Measurements from ENCODE around the gene OSBPL10. TPM values are rescaled to one million over a fixed set of nuclear protein-coding genes. Genes with fewer than 3 reads are reported as not detected.

OSBPL10 gene
- total RNA-seq, 4 donors from 2014 or later = 30.0 to 49.7 (median 43.7) TPM

DNA sequence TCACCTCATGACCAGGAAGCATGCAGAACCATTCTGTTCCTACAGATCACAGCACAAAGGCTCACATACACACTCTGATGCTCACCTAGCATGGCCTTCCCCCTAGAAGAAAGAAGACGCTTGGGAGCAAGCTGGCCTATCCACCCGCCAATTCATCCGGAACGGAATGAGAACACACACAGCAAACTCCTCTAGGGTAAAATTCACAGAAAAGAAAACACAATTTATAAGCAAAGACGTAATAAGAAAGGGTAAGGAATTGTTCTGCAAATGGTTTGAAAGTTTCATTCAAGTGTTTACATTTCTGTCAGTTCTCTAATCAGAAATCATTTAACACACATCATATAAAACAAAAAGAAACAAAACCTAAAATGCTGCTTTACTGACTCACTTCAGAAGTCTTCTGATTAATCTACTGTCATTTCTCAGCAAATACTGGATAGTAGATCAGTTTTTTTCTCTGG, 218.1 kb downstream of the OSBPL10 start:
- intact Hi-C loops (cut with DNase I; ENCODE audit: low total_unique reads) = no loop called here
- no peak for TF ChIP-seq POLR2A (IDR thresholded peaks at IDR 0.05)
- TF ChIP-seq, protein P1, sequence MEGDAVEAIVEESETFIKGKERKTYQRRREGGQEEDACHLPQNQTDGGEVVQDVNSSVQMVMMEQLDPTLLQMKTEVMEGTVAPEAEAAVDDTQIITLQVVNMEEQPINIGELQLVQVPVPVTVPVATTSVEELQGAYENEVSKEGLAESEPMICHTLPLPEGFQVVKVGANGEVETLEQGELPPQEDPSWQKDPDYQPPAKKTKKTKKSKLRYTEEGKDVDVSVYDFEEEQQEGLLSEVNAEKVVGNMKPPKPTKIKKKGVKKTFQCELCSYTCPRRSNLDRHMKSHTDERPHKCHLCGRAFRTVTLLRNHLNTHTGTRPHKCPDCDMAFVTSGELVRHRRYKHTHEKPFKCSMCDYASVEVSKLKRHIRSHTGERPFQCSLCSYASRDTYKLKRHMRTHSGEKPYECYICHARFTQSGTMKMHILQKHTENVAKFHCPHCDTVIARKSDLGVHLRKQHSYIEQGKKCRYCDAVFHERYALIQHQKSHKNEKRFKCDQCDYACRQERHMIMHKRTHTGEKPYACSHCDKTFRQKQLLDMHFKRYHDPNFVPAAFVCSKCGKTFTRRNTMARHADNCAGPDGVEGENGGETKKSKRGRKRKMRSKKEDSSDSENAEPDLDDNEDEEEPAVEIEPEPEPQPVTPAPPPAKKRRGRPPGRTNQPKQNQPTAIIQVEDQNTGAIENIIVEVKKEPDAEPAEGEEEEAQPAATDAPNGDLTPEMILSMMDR (IDR thresholded peaks at IDR 0.05) = no peak

DNA sequence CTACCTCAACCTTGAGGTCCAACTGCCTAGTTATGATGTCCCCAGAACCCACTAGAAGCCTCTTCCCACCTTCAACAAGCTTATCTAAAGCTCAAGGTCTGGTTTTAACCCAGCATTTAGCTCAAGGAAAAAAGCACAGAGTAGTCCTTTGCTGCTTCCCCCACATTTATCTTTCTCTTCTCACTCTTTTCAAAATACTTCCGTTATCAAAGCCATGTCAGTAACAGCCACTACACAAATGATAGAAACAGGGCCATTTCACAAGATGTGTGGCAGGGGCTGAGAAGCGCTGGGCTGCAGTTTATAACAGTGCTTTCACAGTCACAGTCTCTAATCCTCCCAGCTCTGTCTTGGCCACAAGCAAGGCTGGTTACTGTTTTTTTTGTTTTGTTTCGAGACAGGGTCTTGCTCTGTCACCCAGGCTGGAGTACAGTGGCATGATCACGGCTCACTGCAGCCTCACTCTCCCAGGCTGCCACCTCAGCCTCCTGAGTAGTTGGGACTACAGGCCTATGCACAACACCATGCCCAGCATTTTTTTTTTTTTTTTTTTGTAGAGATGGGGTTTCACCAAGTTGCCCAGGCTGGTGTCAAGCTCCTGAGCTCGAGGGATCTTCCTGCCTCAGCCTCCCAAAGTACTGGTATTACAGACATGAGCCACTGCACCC, 218.8 kb downstream of the OSBPL10 start:
- Histone ChIP-seq H3K27me3 (no peaks in the 10 kb centered on the region), H3K4me1 (no peaks in the 10 kb centered on the region), H3K9me3 (no peaks in the 10 kb centered on the region), H3K27ac (no peak overlapping the region), H3K4me3 (no peak overlapping the region), H3K36me3 (no peaks in the 10 kb centered on the region)
- no peak for DNase-seq
- intact Hi-C loops (cut with DNase I; ENCODE audit: low total_unique reads) = no loop called here
- TF ChIP-seq, protein P1 (IDR thresholded peaks at IDR 0.05) = no peak
- TF ChIP-seq POLR2A (IDR thresholded peaks at IDR 0.05) = no peak

More for the DNA sequence above, 218.1 kb downstream of the OSBPL10 start:
- Histone ChIP-seq H3K4me1 (no peaks in the 10 kb centered on the region), H3K4me3 (no peak overlapping the region), H3K36me3 (no peaks in the 10 kb centered on the region), H3K9me3 (no peaks in the 10 kb centered on the region), H3K27me3 (no peaks in the 10 kb centered on the region), H3K27ac (no peak overlapping the region)
- DNase-seq = no peak

DNA sequence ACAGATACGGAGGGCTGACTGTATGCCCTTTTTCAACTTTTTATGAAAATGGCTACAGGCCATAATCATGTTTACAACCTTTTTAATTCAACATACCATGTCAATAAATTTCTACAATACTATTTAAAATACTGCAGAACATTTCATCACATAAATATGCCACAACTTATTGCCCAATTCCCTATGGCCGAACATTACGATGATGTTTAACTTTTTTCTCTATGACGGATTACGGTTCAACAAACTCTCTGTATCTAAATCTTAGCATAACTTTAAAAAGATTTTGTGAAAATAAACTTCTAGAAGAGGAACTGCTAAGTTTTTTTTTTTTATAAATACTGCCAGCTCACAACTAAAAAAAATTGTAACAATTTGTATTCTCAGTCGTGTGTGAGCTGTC, 220.4 kb downstream of the OSBPL10 start:
- no peak overlapping the region for H3K4me3 ChIP-seq
- H3K27me3 ChIP-seq = no peaks in the 10 kb centered on the region
- H3K36me3 ChIP-seq = no peaks in the 10 kb centered on the region
- DNase-seq = no peak
- H3K27ac ChIP-seq = no peak overlapping the region
- TF ChIP-seq, protein P1 (IDR thresholded peaks at IDR 0.05) = no peak
- TF ChIP-seq POLR2A (IDR thresholded peaks at IDR 0.05) = no peak
- H3K9me3 ChIP-seq = no peaks in the 10 kb centered on the region
- intact Hi-C loops (cut with DNase I; ENCODE audit: low total_unique reads) = no loop called here
- H3K4me1 ChIP-seq = no peaks in the 10 kb centered on the region

DNA sequence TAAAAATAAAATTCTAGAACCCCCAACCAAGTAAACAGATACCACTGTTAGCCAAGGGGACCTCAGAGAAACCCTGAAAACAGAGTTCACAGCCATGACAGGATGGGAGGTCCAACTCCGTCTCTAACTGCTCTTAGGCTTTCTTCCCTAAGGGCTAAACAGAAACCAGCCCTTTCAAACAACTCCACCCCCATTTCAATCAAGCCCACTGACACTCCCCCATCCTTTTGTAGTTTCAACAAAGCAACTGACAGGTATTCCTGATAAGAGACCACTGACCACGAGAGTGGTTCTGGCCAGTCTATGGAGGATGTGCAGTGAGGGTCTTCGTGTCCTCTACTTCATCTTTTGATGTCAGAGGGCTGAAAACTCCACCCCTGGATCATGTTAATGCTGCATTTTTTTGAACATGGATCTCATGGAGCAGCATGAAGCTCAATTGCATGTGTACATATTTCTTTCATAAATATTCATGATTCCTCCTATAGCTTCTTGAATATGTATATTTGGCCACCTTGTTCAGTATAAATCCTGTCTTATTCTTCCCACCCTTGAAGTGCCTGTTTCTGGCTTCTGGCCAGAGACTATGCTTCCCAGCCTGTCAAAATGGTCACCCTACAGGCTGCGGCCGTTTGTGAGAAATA, 222.6 kb downstream of the OSBPL10 start:
- H3K27ac ChIP-seq = no peak overlapping the region
- no peak overlapping the region for H3K4me3 ChIP-seq
- H3K27me3 ChIP-seq = no peaks in the 10 kb centered on the region
- intact Hi-C loops (cut with DNase I; ENCODE audit: low total_unique reads) = no loop called here
- no peak for TF ChIP-seq POLR2A (IDR thresholded peaks at IDR 0.05)
- TF ChIP-seq, protein P1 (IDR thresholded peaks at IDR 0.05) = no peak
- H3K4me1 ChIP-seq = no peaks in the 10 kb centered on the region
- H3K9me3 ChIP-seq = no peaks in the 10 kb centered on the region
- H3K36me3 ChIP-seq = no peaks in the 10 kb centered on the region
- DNase-seq = no peak

DNA sequence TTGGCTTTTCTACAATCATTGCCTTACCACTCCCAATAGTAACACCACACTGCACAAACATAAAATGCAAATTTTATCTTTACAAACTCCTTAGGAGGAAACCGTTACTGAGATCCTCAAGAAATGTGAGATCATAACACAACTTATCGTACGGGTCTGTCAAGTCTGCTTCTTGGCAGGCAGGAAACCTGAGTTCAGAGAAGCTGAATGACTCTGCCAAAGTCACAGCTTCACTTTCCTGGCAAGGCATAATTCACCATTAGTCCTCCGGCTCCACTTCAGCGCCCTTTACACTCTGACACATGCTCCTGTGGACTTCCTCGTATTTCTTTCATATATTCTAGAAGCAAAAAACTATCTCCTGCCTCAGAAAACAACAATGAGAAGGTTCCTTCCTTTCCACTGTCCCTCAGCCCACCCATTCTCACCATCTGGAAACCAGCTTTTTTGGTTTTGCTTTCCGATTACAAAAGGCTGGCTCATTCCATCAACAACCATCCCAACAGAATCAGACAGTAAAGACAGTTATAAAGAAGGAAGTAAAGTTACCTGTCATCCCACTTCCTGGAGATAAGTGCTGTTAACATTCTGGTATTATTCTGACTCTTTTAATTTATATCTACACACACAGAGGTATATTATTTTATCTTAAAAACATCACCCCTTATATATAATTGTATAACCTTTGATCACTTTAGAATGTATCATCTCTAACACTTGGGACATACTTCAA, 225.0 kb downstream of the OSBPL10 start:
- no peaks in the 10 kb centered on the region for H3K9me3 ChIP-seq
- H3K4me3 ChIP-seq = no peak overlapping the region
- no peak for DNase-seq
- intact Hi-C loops (cut with DNase I; ENCODE audit: low total_unique reads) = no loop called here
- H3K4me1 ChIP-seq = no peaks in the 10 kb centered on the region
- no peak overlapping the region for H3K27ac ChIP-seq
- no peaks in the 10 kb centered on the region for H3K36me3 ChIP-seq
- no peak for TF ChIP-seq POLR2A (IDR thresholded peaks at IDR 0.05)
- TF ChIP-seq, protein P1 (IDR thresholded peaks at IDR 0.05) = no peak
- no peaks in the 10 kb centered on the region for H3K27me3 ChIP-seq
